ENCODE results near the gene PHC3.
"Not testable (repeated sequence)": the region's sequence is repeated elsewhere in the genome, so short reads cannot be mapped to it uniquely, and the experiment has no call there.

PHC3 gene

GRCh38 chr3:170204509-170204908, 23.0 kb upstream of the PHC3 start:
- DNase-seq (ENCODE audit: low read depth), result no peak
- H3K4me3 ChIP-seq (ENCODE audit: low read length), result no peak overlapping the region
- TF ChIP-seq CTCF (conservative IDR thresholded peaks at IDR 0.05; ENCODE audit: low read depth, low read length), result no peak

GRCh38 chr3:170204023-170204472, 22.5 kb upstream of the PHC3 start:
- TF ChIP-seq CTCF (conservative IDR thresholded peaks at IDR 0.05; ENCODE audit: low read depth, low read length), result no peak
- no peak for DNase-seq (ENCODE audit: low read depth)
- no peak overlapping the region for H3K4me3 ChIP-seq (ENCODE audit: low read length)

GRCh38 chr3:170203457-170203856, 21.9 kb upstream of the PHC3 start:
- H3K4me3 ChIP-seq (ENCODE audit: low read length), result no peak overlapping the region
- TF ChIP-seq CTCF (conservative IDR thresholded peaks at IDR 0.05; ENCODE audit: low read depth, low read length), result no peak
- DNase-seq (ENCODE audit: low read depth), result no peak

- no peak for TF ChIP-seq CTCF (conservative IDR thresholded peaks at IDR 0.05; ENCODE audit: low read depth, low read length)
Observed at GRCh38 chr3:170201527-170201926, 20.0 kb upstream of the PHC3 start.

GRCh38 chr3:170200987-170201386, 19.5 kb upstream of the PHC3 start:
- no peak for TF ChIP-seq CTCF (conservative IDR thresholded peaks at IDR 0.05; ENCODE audit: low read depth, low read length)
- DNase-seq (ENCODE audit: low read depth), result no peak
- H3K4me3 ChIP-seq (ENCODE audit: low read length), result no peak overlapping the region

More at GRCh38 chr3:170201527-170201926, 20.0 kb upstream of the PHC3 start:
- H3K4me3 ChIP-seq (ENCODE audit: low read length), result no peak overlapping the region
- DNase-seq (ENCODE audit: low read depth), result no peak

- H3K4me3 ChIP-seq (ENCODE audit: low read length), result no peak overlapping the region
- TF ChIP-seq CTCF (conservative IDR thresholded peaks at IDR 0.05; ENCODE audit: low read depth, low read length), result no peak
- DNase-seq (ENCODE audit: low read depth), result no peak
Observed at GRCh38 chr3:170196833-170197232, 15.3 kb upstream of the PHC3 start.

- not testable (repeated sequence) for H3K4me3 ChIP-seq (ENCODE audit: low read length); DNase-seq (ENCODE audit: low read depth)
Observed at GRCh38 chr3:170195759-170196158, 14.2 kb upstream of the PHC3 start.

All from retinal pigment epithelial cell (primary cell).